Osteocyte (in vitro differentiated cells): ENCODE results near the gene IFI27. TPM values are rescaled to one million over a fixed set of nuclear protein-coding genes. Genes with fewer than 3 reads are reported as not detected.

ENCODE experiments used
- DNase-seq: peaks from one replicate; pipeline ENCODE4 v3.0.0; 2021; ENCODE audit warnings: mixed read lengths; ENCODE audit not compliant: unreplicated experiment; ENCODE audit errors: extremely low spot score
- H3K27ac Mint-ChIP-seq: one replicate; pipeline ENCODE4 v1.8.0; 2021; ENCODE audit warnings: mild to moderate bottlenecking, mixed read lengths; ENCODE audit not compliant: unreplicated experiment
- H3K27me3 Mint-ChIP-seq: one replicate; pipeline ENCODE4 v1.8.0; 2021; ENCODE audit warnings: mixed read lengths; ENCODE audit not compliant: unreplicated experiment
- H3K36me3 Mint-ChIP-seq: one replicate; pipeline ENCODE4 v1.8.0; 2021; ENCODE audit warnings: mixed read lengths; ENCODE audit not compliant: unreplicated experiment
- H3K4me1 Mint-ChIP-seq: one replicate; pipeline ENCODE4 v1.8.0; 2021; ENCODE audit warnings: mixed read lengths; ENCODE audit not compliant: unreplicated experiment
- H3K4me3 Mint-ChIP-seq: one replicate; pipeline ENCODE4 v1.8.0; 2021; ENCODE audit warnings: mild to moderate bottlenecking, moderate library complexity, mixed read lengths; ENCODE audit not compliant: unreplicated experiment
- H3K9me3 Mint-ChIP-seq: one replicate; pipeline ENCODE4 v1.8.0; 2021; ENCODE audit warnings: mixed read lengths; ENCODE audit not compliant: unreplicated experiment
- total RNA-seq: library from RNA; stranded (reverse); gene quantifications from 2 replicates; pipeline ENCODE4 v1.2.1, GENCODE V29; 2021
- TF ChIP-seq, protein P1 (sequence below): fragments of 200-600 bp; sonication (generic); IDR thresholded peaks from 2 replicates; pipeline ENCODE4 v1.5.0; 2021; ENCODE audit warnings: antibody characterized with exemption, mild to moderate bottlenecking, moderate library complexity

IFI27 gene
- total RNA-seq, 1 donor from 2014 or later, result 2.6 TPM

DNA sequence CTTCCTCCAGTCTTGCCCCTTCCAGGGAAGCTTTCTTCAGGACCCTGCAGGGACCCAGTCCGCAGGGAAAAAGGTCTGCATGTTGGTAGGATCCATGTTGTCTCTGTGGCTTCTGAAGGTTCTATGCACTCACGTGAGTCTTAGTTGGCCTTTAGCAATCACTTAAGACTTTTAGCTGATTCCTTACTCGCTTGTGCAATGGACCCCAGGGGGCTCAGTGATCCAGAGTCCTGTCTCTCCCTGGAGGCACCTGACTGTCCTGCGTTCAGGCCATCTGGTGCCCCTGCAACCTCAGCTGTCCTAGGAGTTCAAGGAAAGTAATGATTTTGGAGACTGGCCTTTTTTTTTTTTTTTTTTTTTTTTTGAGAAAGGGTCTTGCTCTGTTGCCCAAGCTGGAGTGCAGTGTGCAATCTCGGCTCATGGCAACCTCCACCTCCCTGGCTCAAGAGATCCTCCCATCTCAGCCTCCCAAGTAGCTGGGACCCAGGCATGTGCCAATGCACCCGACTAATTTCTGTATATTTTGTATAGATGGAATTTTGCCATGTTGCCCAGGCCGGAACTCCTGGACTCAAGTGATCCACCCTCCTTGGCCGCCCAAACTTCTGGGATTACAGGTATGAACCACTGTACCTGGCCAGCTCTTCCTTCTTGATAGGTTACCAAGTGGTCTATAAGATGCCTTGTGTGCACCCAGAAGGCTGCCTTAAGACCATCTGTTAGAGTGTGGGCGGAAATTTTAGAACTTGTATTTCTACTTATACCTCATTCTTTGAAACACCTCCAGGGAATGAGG lies 14.2 kb downstream of the IFI27 start:
- peaks cover 6% of the 10 kb centered on the region for H3K9me3 Mint-ChIP-seq
- H3K36me3 Mint-ChIP-seq, result no peaks in the 10 kb centered on the region
- H3K4me3 Mint-ChIP-seq, result no peak overlapping the region
- DNase-seq, result peak; percentile 51
- peaks cover 26% of the 10 kb centered on the region for H3K4me1 Mint-ChIP-seq
- H3K27me3 Mint-ChIP-seq, result no peaks in the 10 kb centered on the region
- TF ChIP-seq, protein P1, sequence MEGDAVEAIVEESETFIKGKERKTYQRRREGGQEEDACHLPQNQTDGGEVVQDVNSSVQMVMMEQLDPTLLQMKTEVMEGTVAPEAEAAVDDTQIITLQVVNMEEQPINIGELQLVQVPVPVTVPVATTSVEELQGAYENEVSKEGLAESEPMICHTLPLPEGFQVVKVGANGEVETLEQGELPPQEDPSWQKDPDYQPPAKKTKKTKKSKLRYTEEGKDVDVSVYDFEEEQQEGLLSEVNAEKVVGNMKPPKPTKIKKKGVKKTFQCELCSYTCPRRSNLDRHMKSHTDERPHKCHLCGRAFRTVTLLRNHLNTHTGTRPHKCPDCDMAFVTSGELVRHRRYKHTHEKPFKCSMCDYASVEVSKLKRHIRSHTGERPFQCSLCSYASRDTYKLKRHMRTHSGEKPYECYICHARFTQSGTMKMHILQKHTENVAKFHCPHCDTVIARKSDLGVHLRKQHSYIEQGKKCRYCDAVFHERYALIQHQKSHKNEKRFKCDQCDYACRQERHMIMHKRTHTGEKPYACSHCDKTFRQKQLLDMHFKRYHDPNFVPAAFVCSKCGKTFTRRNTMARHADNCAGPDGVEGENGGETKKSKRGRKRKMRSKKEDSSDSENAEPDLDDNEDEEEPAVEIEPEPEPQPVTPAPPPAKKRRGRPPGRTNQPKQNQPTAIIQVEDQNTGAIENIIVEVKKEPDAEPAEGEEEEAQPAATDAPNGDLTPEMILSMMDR, result no peak
- H3K27ac Mint-ChIP-seq, result no peak overlapping the region

DNA sequence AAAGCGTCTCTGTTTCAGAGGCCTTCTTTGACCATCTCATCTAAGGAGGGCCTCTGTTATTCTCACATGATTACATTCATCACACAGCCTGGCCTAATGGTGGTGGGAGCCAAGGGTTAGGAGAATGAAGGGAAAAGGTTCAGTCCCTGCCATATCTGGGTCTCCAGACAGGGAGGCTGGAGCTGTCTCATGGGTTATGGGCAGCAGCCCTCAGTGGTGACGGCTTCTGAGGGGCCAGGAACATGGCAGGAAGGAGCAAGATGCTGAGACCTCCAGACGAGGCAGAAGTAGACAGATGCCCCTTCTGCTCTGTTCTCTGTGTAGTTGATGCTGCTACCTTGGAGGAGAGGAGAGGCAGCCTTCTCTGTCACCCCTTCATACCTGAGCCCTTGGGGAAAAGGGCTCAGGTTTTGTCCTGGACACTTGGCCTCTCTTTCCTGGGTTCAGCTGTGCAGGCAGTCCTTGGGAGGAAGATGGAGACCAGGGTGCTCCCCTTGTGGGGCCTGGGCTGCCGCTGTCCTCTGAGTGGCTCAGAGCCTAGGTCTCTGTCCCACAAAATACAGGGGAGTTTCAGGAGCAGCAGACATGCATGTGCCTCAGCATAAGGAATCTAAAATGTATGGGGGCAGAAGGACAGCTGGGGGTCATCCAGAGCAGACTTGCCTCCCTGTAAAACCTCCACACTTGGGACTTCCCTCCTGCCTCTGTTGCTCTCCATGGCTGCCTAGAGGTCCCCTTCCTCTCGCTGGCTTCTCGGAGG lies 15.3 kb downstream of the IFI27 start:
- H3K27ac Mint-ChIP-seq, result no peak overlapping the region
- no peaks in the 10 kb centered on the region for H3K27me3 Mint-ChIP-seq
- H3K4me1 Mint-ChIP-seq, result peaks cover 29% of the 10 kb centered on the region
- TF ChIP-seq, protein P1, result no peak
- H3K36me3 Mint-ChIP-seq, result no peaks in the 10 kb centered on the region
- H3K9me3 Mint-ChIP-seq, result peaks cover 2% of the 10 kb centered on the region
- H3K4me3 Mint-ChIP-seq, result no peak overlapping the region
- DNase-seq, result peak; percentile 71

DNA sequence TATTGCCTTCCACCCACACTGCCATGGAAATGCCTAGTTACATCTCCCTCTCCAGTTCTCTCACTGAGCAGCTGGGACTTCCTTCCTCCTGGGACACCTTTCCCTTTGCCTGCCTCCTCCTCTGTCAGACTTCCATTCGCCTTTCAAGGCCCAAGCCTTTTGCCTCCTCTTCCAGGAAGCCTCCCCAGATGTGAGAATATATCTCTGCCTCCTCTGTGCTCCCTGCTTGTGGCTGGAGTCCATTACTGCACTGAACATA lies 15.8 kb downstream of the IFI27 start:
- Mint-ChIP-seq H3K27ac (no peak overlapping the region), H3K4me3 (no peak overlapping the region), H3K4me1 (peaks cover 24% of the 10 kb centered on the region), H3K27me3 (no peaks in the 10 kb centered on the region), H3K9me3 (no peaks in the 10 kb centered on the region), H3K36me3 (no peaks in the 10 kb centered on the region)
- TF ChIP-seq, protein P1, result no peak
- DNase-seq, result no peak

DNA sequence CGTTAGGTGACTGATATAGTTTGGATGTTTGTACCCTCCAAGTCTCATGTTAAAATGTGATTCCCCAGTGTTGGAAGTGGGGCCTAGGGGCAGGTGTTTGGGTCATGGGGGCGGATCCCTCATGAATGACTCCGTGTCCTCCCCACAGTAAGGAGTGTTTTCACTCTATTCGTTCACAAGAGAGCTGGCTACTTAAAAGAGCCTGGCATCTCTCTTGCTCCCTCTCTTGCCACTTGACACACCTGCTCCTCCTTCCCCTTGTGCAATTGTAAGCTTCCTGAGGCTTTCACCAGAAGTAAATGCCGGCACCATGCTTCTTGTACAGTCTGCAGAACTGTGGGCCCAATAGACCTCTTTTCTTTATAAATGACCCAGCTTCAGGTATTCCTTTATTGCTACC lies 16.3 kb downstream of the IFI27 start:
- no peaks in the 10 kb centered on the region for H3K9me3 Mint-ChIP-seq
- DNase-seq, result no peak
- TF ChIP-seq, protein P1, result no peak
- no peaks in the 10 kb centered on the region for H3K36me3 Mint-ChIP-seq
- peaks cover 20% of the 10 kb centered on the region for H3K4me1 Mint-ChIP-seq
- no peaks in the 10 kb centered on the region for H3K27me3 Mint-ChIP-seq
- H3K4me3 Mint-ChIP-seq, result no peak overlapping the region
- H3K27ac Mint-ChIP-seq, result no peak overlapping the region

DNA sequence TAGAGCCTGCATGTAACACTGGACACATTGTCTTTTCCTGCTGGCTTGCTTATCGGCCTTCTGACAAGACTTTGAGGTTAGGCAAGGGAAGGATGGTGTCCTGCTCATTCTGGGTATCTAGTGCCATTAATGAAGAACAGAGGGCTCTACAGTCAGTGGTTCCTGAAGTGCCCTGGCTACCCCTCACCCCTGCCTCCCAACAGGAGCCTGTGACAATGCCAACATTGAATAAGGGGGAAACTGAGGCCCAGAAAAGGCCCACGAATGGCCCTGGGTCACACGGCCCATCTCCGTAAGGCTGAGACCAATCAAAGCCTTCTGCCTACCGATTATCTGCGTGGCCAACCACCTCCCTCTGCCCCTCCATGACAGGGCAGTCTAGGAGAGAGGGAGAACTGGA lies 16.8 kb downstream of the IFI27 start:
- TF ChIP-seq, protein P1, result no peak
- no peaks in the 10 kb centered on the region for H3K36me3 Mint-ChIP-seq
- no peak overlapping the region for H3K4me3 Mint-ChIP-seq
- no peaks in the 10 kb centered on the region for H3K9me3 Mint-ChIP-seq
- no peak overlapping the region for H3K27ac Mint-ChIP-seq
- peaks cover 3% of the 10 kb centered on the region for H3K27me3 Mint-ChIP-seq
- DNase-seq, result peak; percentile 51
- peaks cover 17% of the 10 kb centered on the region for H3K4me1 Mint-ChIP-seq
